CD4-positive, alpha-beta T cell (primary cell): ENCODE results near the gene MBNL2. TPM values are rescaled to one million over a fixed set of nuclear protein-coding genes. Genes with fewer than 3 reads are reported as not detected.

ENCODE experiments used
- ATAC-seq: fragments of 200-7000 bp; cut with Tn5 transposase; one replicate; pipeline ENCODE4 v1.10.0; 2022; ENCODE audit warnings: mild to moderate bottlenecking; ENCODE audit not compliant: poor library complexity
- CTCF ChIA-PET: fragments of 350-600 bp; sonication (Branson Sonifier 250); formaldehyde crosslinking; loops from one replicate; lab custom pipeline; 2021; ENCODE audit warnings: antibody characterized with exemption, inconsistent platforms; lab: Charles Lee
- POLR2A ChIA-PET: fragments of 350-600 bp; sonication (Branson Sonifier 250); formaldehyde crosslinking; loops from one replicate; lab custom pipeline; 2021; ENCODE audit warnings: antibody characterized with exemption, inconsistent platforms; lab: Charles Lee
- DNase-seq, 14 experiments: peaks; one replicate each; pipeline ENCODE4 v3.0.0-alpha.2; 2013 to 2020; ENCODE audit warnings: mixed read lengths in 2 of 14
- H3K27ac ChIP-seq, 2 donors: one replicate each; pipeline versions ENCODE4 v1.5.1 to v1.7.0; 2013; ENCODE audit warnings: low read length in 2 of 2, low read depth in 1 of 2, mild to moderate bottlenecking in 1 of 2
- H3K27me3 ChIP-seq, 2 experiments: 1 replicate in 1 of 2; 2 replicates in 1 of 2; pipeline versions ENCODE4 v1.6.1 to v1.7.0; 2013; ENCODE audit warnings: low read length in 2 of 2, control low read depth in 1 of 2, mild to moderate bottlenecking in 1 of 2, moderate library complexity in 1 of 2; ENCODE audit not compliant: insufficient read depth in 2 of 2, control insufficient read depth in 1 of 2
- H3K36me3 ChIP-seq: one replicate; pipeline ENCODE4 v1.6.1; 2013; ENCODE audit warnings: low read length, control low read depth; ENCODE audit not compliant: insufficient read depth
- H3K4me1 ChIP-seq: one replicate; pipeline ENCODE4 v1.6.1; 2013; ENCODE audit warnings: low read length, control low read depth; ENCODE audit not compliant: insufficient read depth
- H3K4me3 ChIP-seq: one replicate; pipeline ENCODE4 v1.5.1; 2013; ENCODE audit warnings: mild to moderate bottlenecking, low read length, moderate library complexity
- H3K9me3 ChIP-seq, 2 experiments: 1 replicate in 1 of 2; 2 replicates in 1 of 2; pipeline versions ENCODE4 v1.6.1 to v1.7.0; 2013; ENCODE audit warnings: low read length in 2 of 2, mild to moderate bottlenecking in 2 of 2, control low read depth in 1 of 2, moderate library complexity in 1 of 2; ENCODE audit not compliant: control insufficient read depth in 1 of 2, insufficient read depth in 1 of 2
- H3K27ac Mint-ChIP-seq: one replicate; pipeline ENCODE4 v1.8.0; 2020; ENCODE audit warnings: mixed read lengths
- H3K27me3 Mint-ChIP-seq: one replicate; pipeline ENCODE4 v1.8.0; 2021; ENCODE audit warnings: mixed read lengths
- H3K36me3 Mint-ChIP-seq: one replicate; pipeline ENCODE4 v1.8.0; 2021; ENCODE audit warnings: low read depth, mixed read lengths
- H3K4me1 Mint-ChIP-seq: one replicate; pipeline ENCODE4 v1.8.0; 2021; ENCODE audit warnings: low read depth, mixed read lengths
- H3K4me3 Mint-ChIP-seq: one replicate; pipeline ENCODE4 v1.8.0; 2020; ENCODE audit warnings: mild to moderate bottlenecking, mixed read lengths
- H3K9me3 Mint-ChIP-seq: one replicate; pipeline ENCODE4 v1.8.0; 2020; ENCODE audit warnings: mixed read lengths
- CTCF ChIP-seq: fragments of 200-600 bp; IDR thresholded peaks from one replicate; pipeline ENCODE4 v1.8.0; 2022; ENCODE audit warnings: antibody characterized with exemption, mild to moderate bottlenecking
- intact Hi-C, 2 experiments: fragments of 100-400 bp; cut with DNase I in 1 of 2; cut with micrococcal nuclease in 1 of 2; formaldehyde crosslinking; loops; one replicate each; pipeline versions ENCODE4 v1.15.1 to v1.9.0; 2023 to 2025; cut with DNase I, micrococcal nuclease
- total RNA-seq, 174 experiments: library from RNA in 2 of 174; stranded (reverse) in 2 of 174; gene quantifications; one replicate each; pipeline ENCODE4 v1.2.3 and lab custom pipeline; 2021 to 2026

Gene MBNL2
- total RNA-seq, 2 experiments from 2014 or later = 35.9 to 36.0 TPM

DNA sequence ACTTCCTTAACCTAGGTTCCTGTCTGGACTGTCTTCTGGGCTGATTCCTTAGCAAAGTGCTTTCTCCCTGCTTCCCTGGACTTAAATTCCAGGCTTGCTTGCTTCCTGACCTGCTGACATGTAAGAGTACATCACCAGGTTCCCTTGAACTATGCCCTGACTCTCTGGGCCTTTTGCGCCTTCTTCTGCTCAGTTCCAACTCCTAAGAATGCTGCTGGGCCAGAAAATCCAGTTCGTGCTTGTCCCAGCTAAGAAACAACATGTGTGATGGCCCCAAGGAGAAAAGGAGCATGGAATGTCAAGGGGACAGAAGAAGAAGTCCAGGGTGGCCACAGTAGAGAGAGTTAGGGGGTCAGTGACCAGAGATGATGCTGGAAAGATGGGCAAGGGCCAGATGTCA is 42.6 kb upstream of the MBNL2 start:
- H3K27me3 Mint-ChIP-seq = peaks cover 4% of the 10 kb centered on the region
- no peaks in the 10 kb centered on the region for H3K4me1 ChIP-seq
- no peak for TF ChIP-seq CTCF
- ATAC-seq (no peak), DNase-seq (no peak)
- H3K4me3 ChIP-seq = no peak overlapping the region
- no peaks in the 10 kb centered on the region for H3K36me3 Mint-ChIP-seq
- H3K9me3 ChIP-seq = no peaks in the 10 kb centered on the region
- intact Hi-C loops = no loop called here
- no peaks in the 10 kb centered on the region for H3K4me1 Mint-ChIP-seq
- H3K27me3 ChIP-seq = no peaks in the 10 kb centered on the region
- POLR2A ChIA-PET = no interaction called here
- H3K4me3 Mint-ChIP-seq = no peak overlapping the region
- H3K27ac ChIP-seq = no peak overlapping the region
- H3K9me3 Mint-ChIP-seq = peaks cover 3% of the 10 kb centered on the region
- CTCF ChIA-PET = no interaction called here
- H3K36me3 ChIP-seq = no peaks in the 10 kb centered on the region
- H3K27ac Mint-ChIP-seq = no peak overlapping the region

DNA sequence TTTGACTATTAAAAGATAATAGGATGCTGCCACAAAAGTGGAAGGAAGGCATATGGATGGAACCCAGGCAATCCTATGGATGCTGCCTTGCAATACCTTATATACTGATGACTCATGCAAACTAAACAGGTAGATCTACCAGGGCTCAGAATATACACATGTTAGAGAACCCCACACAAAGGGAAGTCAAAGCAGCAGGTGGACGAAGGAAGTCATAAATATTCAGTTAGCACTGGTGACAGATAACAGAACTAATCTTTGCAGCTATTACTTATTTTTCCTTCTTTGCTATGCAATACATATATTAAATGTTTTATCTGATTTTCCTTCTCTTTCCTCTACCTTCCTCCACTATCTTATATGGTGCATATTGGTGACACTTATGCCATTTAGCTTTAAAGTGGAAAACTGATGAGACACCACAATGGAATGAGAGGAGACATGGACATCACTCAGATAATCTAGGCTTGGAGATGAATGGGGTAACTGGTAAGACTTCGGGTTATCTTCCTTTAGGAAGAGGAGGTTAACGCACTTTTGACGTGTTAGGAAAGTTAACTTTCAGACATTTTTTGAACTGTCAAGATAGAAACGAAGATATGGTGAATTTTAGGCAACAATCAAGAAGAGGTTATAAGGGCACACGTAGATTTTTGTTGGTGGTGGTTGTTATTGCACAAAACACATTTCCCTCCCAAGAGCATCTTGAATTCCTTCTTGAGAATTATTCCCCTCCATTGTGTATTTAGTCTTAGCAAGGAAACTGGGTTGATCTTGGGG is 39.8 kb upstream of the MBNL2 start:
- POLR2A ChIA-PET = no interaction called here

GRCh38 chr13:97185291-97185690 is 36.8 kb upstream of the MBNL2 start:
- H3K4me3 ChIP-seq = no peak overlapping the region
- no peaks in the 10 kb centered on the region for H3K4me1 ChIP-seq
- Mint-ChIP-seq H3K27me3 (peaks cover 4% of the 10 kb centered on the region), H3K4me1 (peaks cover 11% of the 10 kb centered on the region), H3K36me3 (no peaks in the 10 kb centered on the region), H3K27ac (no peak overlapping the region), H3K9me3 (no peaks in the 10 kb centered on the region), H3K4me3 (no peak overlapping the region)
- no peaks in the 10 kb centered on the region for H3K36me3 ChIP-seq
- ChIA-PET POLR2A (no interaction called here), CTCF (no interaction called here)
- no peak for TF ChIP-seq CTCF
- H3K27me3 ChIP-seq = no peaks in the 10 kb centered on the region
- no peak overlapping the region for H3K27ac ChIP-seq
- DNase-seq (no peak), ATAC-seq (no peak)
- H3K9me3 ChIP-seq = no peaks in the 10 kb centered on the region
- intact Hi-C loops = no loop called here

More for the DNA sequence above, 39.8 kb upstream of the MBNL2 start:
- H3K27me3 Mint-ChIP-seq = peaks cover 4% of the 10 kb centered on the region
- Histone ChIP-seq H3K4me1 (no peaks in the 10 kb centered on the region), H3K36me3 (no peaks in the 10 kb centered on the region), H3K27ac (no peak overlapping the region), H3K4me3 (no peak overlapping the region), H3K9me3 (no peaks in the 10 kb centered on the region), H3K27me3 (no peaks in the 10 kb centered on the region)
- H3K9me3 Mint-ChIP-seq = no peaks in the 10 kb centered on the region
- H3K4me3 Mint-ChIP-seq = no peak overlapping the region
- no peaks in the 10 kb centered on the region for H3K4me1 Mint-ChIP-seq
- DNase-seq = no peak
- intact Hi-C loops = no loop called here
- TF ChIP-seq CTCF = no peak
- no peaks in the 10 kb centered on the region for H3K36me3 Mint-ChIP-seq
- CTCF ChIA-PET = no interaction called here
- no peak overlapping the region for H3K27ac Mint-ChIP-seq
- no peak for ATAC-seq
